ENCODE results near the gene SLC35B2.

- TF ChIP-seq SETDB1 (IDR thresholded peaks at IDR 0.05; ENCODE audit: insufficient read length, low read length) (no peak), RBAK (tag by site-specific recombination; IDR thresholded peaks at IDR 0.05) (no peak), CTCF (tag by site-specific recombination; IDR thresholded peaks at IDR 0.05) (no peak)
- TF ChIP-seq, protein P1, sequence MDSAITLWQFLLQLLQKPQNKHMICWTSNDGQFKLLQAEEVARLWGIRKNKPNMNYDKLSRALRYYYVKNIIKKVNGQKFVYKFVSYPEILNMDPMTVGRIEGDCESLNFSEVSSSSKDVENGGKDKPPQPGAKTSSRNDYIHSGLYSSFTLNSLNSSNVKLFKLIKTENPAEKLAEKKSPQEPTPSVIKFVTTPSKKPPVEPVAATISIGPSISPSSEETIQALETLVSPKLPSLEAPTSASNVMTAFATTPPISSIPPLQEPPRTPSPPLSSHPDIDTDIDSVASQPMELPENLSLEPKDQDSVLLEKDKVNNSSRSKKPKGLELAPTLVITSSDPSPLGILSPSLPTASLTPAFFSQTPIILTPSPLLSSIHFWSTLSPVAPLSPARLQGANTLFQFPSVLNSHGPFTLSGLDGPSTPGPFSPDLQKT (IDR thresholded peaks at IDR 0.05; ENCODE audit: borderline replicate concordance, low read depth, low read length): no peak
These were observed 33.9 kb downstream of the SLC35B2 start, which contains the start of gene SLC29A1 for GRCh38 chr6:44223319-44224028.

All from HEK293 (cell line).